SK-N-SH treated with all-trans-retinoic acid at 6 μM for 48 hours (cell line): ENCODE results near the gene TMC3.

Experiments used
- ATAC-seq: fragments of 200-7000 bp; cut with Tn5 transposase; 3 replicates; pipeline ENCODE4 v1.9.1; 2020; ENCODE audit warnings: mild to moderate bottlenecking, moderate library complexity
- ARNTL ChIP-seq: fragments of 450-650 bp; formaldehyde crosslinking; IDR thresholded peaks from 2 replicates; pipeline ENCODE4 v1.5.0; 2020; ENCODE audit warnings: low read depth, mild to moderate bottlenecking, moderate library complexity, borderline replicate concordance
- BACH2 ChIP-seq: fragments of 250-450 bp; sonication (Bioruptor Pico); IDR thresholded peaks from 2 replicates; pipeline ENCODE4 v1.9.0; 2021; ENCODE audit warnings: mild to moderate bottlenecking, borderline replicate concordance
- CREB5 ChIP-seq: fragments of 250-450 bp; sonication (Bioruptor Pico); IDR thresholded peaks from 2 replicates; pipeline ENCODE4 v1.5.1; 2020; ENCODE audit warnings: low read depth, mild to moderate bottlenecking, moderate library complexity
- CSDC2 ChIP-seq: fragments of 250-450 bp; sonication (Bioruptor Pico); IDR thresholded peaks from 2 replicates; pipeline ENCODE4 v1.5.0; 2020; ENCODE audit warnings: mild to moderate bottlenecking, moderate library complexity
- CSRNP3 ChIP-seq: fragments of 250-450 bp; sonication (Bioruptor Pico); IDR thresholded peaks from 2 replicates; pipeline ENCODE4 v1.5.1; 2021; ENCODE audit warnings: mild to moderate bottlenecking, moderate library complexity
- GLIS3 ChIP-seq: fragments of 250-450 bp; sonication (Bioruptor Pico); IDR thresholded peaks from 2 replicates; pipeline ENCODE4 v1.5.0; 2020; ENCODE audit warnings: mild to moderate bottlenecking, moderate library complexity
- ISL1 ChIP-seq: fragments of 250-450 bp; sonication (Bioruptor Pico); IDR thresholded peaks from 2 replicates; pipeline ENCODE4 v2.1.2; 2022; ENCODE audit warnings: mild to moderate bottlenecking, moderate library complexity
- OSR1 ChIP-seq: fragments of 250-450 bp; sonication (Bioruptor Pico); IDR thresholded peaks from 2 replicates; pipeline ENCODE4 v1.8.0; 2022; ENCODE audit warnings: moderate library complexity, mild to moderate bottlenecking, inconsistent platforms
- POU6F1 ChIP-seq: fragments of 250-450 bp; sonication (Bioruptor Pico); IDR thresholded peaks from 2 replicates; pipeline ENCODE4 v1.8.0; 2021; ENCODE audit warnings: low read depth, mild to moderate bottlenecking, moderate library complexity, borderline replicate concordance
- PPARA ChIP-seq: fragments of 250-450 bp; sonication (Bioruptor Pico); IDR thresholded peaks from 2 replicates; pipeline ENCODE4 v1.5.0; 2020; ENCODE audit warnings: mild to moderate bottlenecking, borderline replicate concordance
- RARB ChIP-seq: fragments of 250-450 bp; sonication (Bioruptor Pico); IDR thresholded peaks from 2 replicates; pipeline ENCODE4 v1.8.0; 2021; ENCODE audit warnings: mild to moderate bottlenecking, moderate library complexity
- TOX ChIP-seq: fragments of 250-450 bp; sonication (Bioruptor Pico); IDR thresholded peaks from 2 replicates; pipeline ENCODE4 v1.8.0; 2021; ENCODE audit warnings: mild to moderate bottlenecking, moderate library complexity, borderline replicate concordance
- TSHZ2 ChIP-seq: fragments of 250-450 bp; sonication (Bioruptor Pico); IDR thresholded peaks from 2 replicates; pipeline ENCODE4 v1.5.0; 2020; ENCODE audit warnings: mild to moderate bottlenecking, moderate library complexity
- ZC3H10 ChIP-seq: fragments of 250-450 bp; sonication (Bioruptor Pico); IDR thresholded peaks from 2 replicates; pipeline ENCODE4 v1.5.1; 2021; ENCODE audit warnings: mild to moderate bottlenecking, moderate library complexity
- ZFP3 ChIP-seq: fragments of 250-450 bp; sonication (Bioruptor Pico); IDR thresholded peaks from 2 replicates; pipeline ENCODE4 v1.5.0; 2020; ENCODE audit warnings: mild to moderate bottlenecking, moderate library complexity
- ZFP30 ChIP-seq: fragments of 450-650 bp; formaldehyde crosslinking; IDR thresholded peaks from 2 replicates; pipeline ENCODE4 v1.5.0; 2022; ENCODE audit warnings: mild to moderate bottlenecking, moderate library complexity
- ZNF70 ChIP-seq: fragments of 450-650 bp; formaldehyde crosslinking; IDR thresholded peaks from 2 replicates; pipeline ENCODE4 v1.5.0; 2020; ENCODE audit warnings: mild to moderate bottlenecking, moderate library complexity
- ZNF8 ChIP-seq: fragments of 450-650 bp; formaldehyde crosslinking; IDR thresholded peaks from 2 replicates; pipeline ENCODE4 v1.5.0; 2020; ENCODE audit warnings: mild to moderate bottlenecking, moderate library complexity

Gene TMC3

GRCh38 chr15:81398910-81399551 lies 25.0 kb upstream of the TMC3 start:
- TF ChIP-seq ISL1 (CRISPR knock-in tag) (peak; percentile 54), ZNF70 (CRISPR knock-in tag) (no peak)
- ATAC-seq, result no peak

GRCh38 chr15:81398456-81398855 lies 24.4 kb upstream of the TMC3 start:
- no peak for ATAC-seq
- no peak for TF ChIP-seq TSHZ2 (CRISPR knock-in tag)
- no peak for TF ChIP-seq ZC3H10 (CRISPR knock-in tag)
- no peak for TF ChIP-seq ARNTL (CRISPR knock-in tag)
- no peak for TF ChIP-seq ZFP3 (CRISPR knock-in tag)
- TF ChIP-seq GLIS3 (CRISPR knock-in tag), result no peak
- TF ChIP-seq ZNF70 (CRISPR knock-in tag), result no peak
- TF ChIP-seq ISL1 (CRISPR knock-in tag), result no peak
- TF ChIP-seq ZFP30 (CRISPR knock-in tag), result no peak
- no peak for TF ChIP-seq BACH2 (CRISPR knock-in tag)
- no peak for TF ChIP-seq CREB5 (CRISPR knock-in tag)
- TF ChIP-seq POU6F1 (CRISPR knock-in tag), result no peak
- no peak for TF ChIP-seq OSR1 (CRISPR knock-in tag)
- TF ChIP-seq CSRNP3 (CRISPR knock-in tag), result no peak
- no peak for TF ChIP-seq ZNF8
- no peak for TF ChIP-seq CSDC2
- no peak for TF ChIP-seq PPARA

- TF ChIP-seq ZC3H10 (CRISPR knock-in tag), result no peak
- no peak for TF ChIP-seq ZNF8
- TF ChIP-seq CSDC2, result no peak
- TF ChIP-seq RARB (CRISPR knock-in tag), result no peak
- no peak for TF ChIP-seq TSHZ2 (CRISPR knock-in tag)
- no peak for TF ChIP-seq ZFP30 (CRISPR knock-in tag)
- no peak for TF ChIP-seq CSRNP3 (CRISPR knock-in tag)
- TF ChIP-seq TOX, result no peak
- no peak for ATAC-seq
These were observed 20.6 kb upstream of the TMC3 start for GRCh38 chr15:81394603-81395002.
